Left forelimb (tissue), 1 donor: Measurements from ENCODE around the gene TTL.
"Not testable (repeated sequence)": the region's sequence is repeated elsewhere in the genome, so short reads cannot be mapped to it uniquely, and the experiment has no call there.

ENCODE experiments used
- DNase-seq: peaks from one replicate; pipeline ENCODE4 v3.0.0-alpha.2; 2018; ENCODE audit warnings: low spot score

Gene TTL

GRCh38 chr2:112474844-112475486, 7.0 kb upstream of the TTL start:
- no peak for DNase-seq

GRCh38 chr2:112476434-112476833, 5.5 kb upstream of the TTL start:
- DNase-seq = no peak

- DNase-seq = no peak
These were observed 1.4 kb upstream of the TTL start for GRCh38 chr2:112480530-112481049.

- peak; percentile 86 for DNase-seq
These were observed 867 bp upstream of the TTL start for GRCh38 chr2:112481050-112481527.

- peak; percentile 69 for DNase-seq
These were observed 519 bp downstream of the TTL start for GRCh38 chr2:112482309-112483041.

GRCh38 chr2:112483042-112483473, 1.1 kb downstream of the TTL start:
- DNase-seq = no peak

GRCh38 chr2:112483831-112484230, 1.9 kb downstream of the TTL start:
- DNase-seq = no peak

GRCh38 chr2:112485849-112486248, 3.9 kb downstream of the TTL start:
- no peak for DNase-seq

GRCh38 chr2:112486895-112487294, 4.9 kb downstream of the TTL start:
- DNase-seq = no peak

- DNase-seq = no peak
These were observed 5.5 kb downstream of the TTL start for GRCh38 chr2:112487444-112487961.

GRCh38 chr2:112488201-112488600, 6.2 kb downstream of the TTL start:
- no peak for DNase-seq

- no peak for DNase-seq
These were observed 10.0 kb downstream of the TTL start for GRCh38 chr2:112491946-112492345.

GRCh38 chr2:112493048-112493447, 11.1 kb downstream of the TTL start:
- no peak for DNase-seq

GRCh38 chr2:112493858-112494648, 12.1 kb downstream of the TTL start:
- no peak for DNase-seq

GRCh38 chr2:112494828-112495227, 12.9 kb downstream of the TTL start:
- DNase-seq = no peak

- not testable (repeated sequence) for DNase-seq
These were observed 13.9 kb downstream of the TTL start for GRCh38 chr2:112495878-112496277.

- DNase-seq = not testable (repeated sequence)
These were observed 19.0 kb downstream of the TTL start for GRCh38 chr2:112500850-112501484.

- DNase-seq = not testable (repeated sequence)
These were observed 27.5 kb downstream of the TTL start for GRCh38 chr2:112509239-112509998.

- DNase-seq = no peak
These were observed 34.8 kb downstream of the TTL start for GRCh38 chr2:112516801-112517200.

- DNase-seq = no peak
These were observed 36.9 kb downstream of the TTL start for GRCh38 chr2:112518807-112519206.

- no peak for DNase-seq
These were observed 37.5 kb downstream of the TTL start for GRCh38 chr2:112519506-112519905.
